ENCODE data around the gene NRIP1. TPM values are rescaled to one million over a fixed set of nuclear protein-coding genes. Genes with fewer than 3 reads are reported as not detected.

NRIP1 gene
- total RNA-seq, 4 donors from 2014 or later, result 35.7 to 63.7 (median 41.0) TPM

DNA sequence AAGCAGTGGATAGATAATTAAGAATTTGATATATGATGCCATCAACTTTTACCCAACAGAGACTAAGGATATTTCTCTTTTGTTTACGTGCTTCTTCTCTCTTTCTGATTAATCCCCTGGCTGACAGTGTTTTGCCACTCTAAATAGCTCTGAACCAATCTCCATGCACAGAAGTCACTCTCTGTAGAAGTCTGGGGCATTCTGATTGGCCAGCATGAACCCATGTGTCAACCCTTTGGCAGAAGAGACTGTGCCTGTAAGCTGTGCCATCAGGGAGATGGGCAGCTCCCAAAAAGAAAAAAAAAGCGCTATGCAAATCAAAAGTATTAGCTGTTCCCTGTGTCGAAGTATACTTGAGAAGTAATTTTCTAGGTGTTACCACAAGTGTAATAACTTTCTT is 34.1 kb upstream of the NRIP1 start:
- no peak overlapping the region for H3K27ac ChIP-seq
- intact Hi-C loops (cut with DNase I; ENCODE audit: low total_unique reads) (no loop called here), in situ Hi-C loops (cut with MboI; ENCODE audit: low sequenced_read_pairs in 4 of 4) (no loop called here)
- DNase-seq (no peak), ATAC-seq (no peak)
- no peaks in the 10 kb centered on the region for H3K27me3 ChIP-seq
- H3K9me3 ChIP-seq, result no peaks in the 10 kb centered on the region
- no peaks in the 10 kb centered on the region for H3K4me1 ChIP-seq
- H3K36me3 ChIP-seq, result no peaks in the 10 kb centered on the region
- no peak overlapping the region for H3K4me3 ChIP-seq
- TF ChIP-seq POLR2A (IDR thresholded peaks at IDR 0.05), result no peak
- TF ChIP-seq, protein P1, sequence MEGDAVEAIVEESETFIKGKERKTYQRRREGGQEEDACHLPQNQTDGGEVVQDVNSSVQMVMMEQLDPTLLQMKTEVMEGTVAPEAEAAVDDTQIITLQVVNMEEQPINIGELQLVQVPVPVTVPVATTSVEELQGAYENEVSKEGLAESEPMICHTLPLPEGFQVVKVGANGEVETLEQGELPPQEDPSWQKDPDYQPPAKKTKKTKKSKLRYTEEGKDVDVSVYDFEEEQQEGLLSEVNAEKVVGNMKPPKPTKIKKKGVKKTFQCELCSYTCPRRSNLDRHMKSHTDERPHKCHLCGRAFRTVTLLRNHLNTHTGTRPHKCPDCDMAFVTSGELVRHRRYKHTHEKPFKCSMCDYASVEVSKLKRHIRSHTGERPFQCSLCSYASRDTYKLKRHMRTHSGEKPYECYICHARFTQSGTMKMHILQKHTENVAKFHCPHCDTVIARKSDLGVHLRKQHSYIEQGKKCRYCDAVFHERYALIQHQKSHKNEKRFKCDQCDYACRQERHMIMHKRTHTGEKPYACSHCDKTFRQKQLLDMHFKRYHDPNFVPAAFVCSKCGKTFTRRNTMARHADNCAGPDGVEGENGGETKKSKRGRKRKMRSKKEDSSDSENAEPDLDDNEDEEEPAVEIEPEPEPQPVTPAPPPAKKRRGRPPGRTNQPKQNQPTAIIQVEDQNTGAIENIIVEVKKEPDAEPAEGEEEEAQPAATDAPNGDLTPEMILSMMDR (IDR thresholded peaks at IDR 0.05 in 4 of 5, conservative IDR thresholded peaks at IDR 0.05 in 1 of 5), result no peak

DNA sequence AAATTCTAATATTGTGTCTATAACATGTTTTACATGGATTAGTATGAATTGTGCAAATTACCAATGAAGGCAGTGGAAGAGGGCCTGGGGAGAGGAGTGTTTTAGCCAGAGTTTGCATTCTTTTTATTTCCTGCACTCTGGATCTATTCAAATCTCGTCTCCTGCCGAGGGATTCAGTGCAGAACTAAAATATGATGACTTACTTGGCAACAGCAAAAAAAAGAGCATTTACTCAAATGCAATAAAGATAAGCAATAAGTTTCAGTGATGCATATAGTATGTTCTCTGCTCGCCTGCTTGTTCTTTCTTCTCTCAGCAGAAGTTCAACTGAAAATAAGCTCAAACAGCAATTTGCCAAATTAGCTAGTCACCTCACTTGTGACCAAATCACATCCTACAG is 33.4 kb upstream of the NRIP1 start:
- Histone ChIP-seq H3K27me3 (no peaks in the 10 kb centered on the region), H3K9me3 (no peaks in the 10 kb centered on the region), H3K27ac (no peak overlapping the region), H3K4me1 (no peaks in the 10 kb centered on the region), H3K36me3 (no peaks in the 10 kb centered on the region), H3K4me3 (no peak overlapping the region)
- in situ Hi-C loops (cut with MboI; ENCODE audit: low sequenced_read_pairs in 4 of 4) (no loop called here), intact Hi-C loops (cut with DNase I; ENCODE audit: low total_unique reads) (no loop called here)
- ATAC-seq (no peak), DNase-seq (no peak)
- TF ChIP-seq POLR2A (IDR thresholded peaks at IDR 0.05), result no peak
- TF ChIP-seq, protein P1 (IDR thresholded peaks at IDR 0.05 in 4 of 5, conservative IDR thresholded peaks at IDR 0.05 in 1 of 5), result no peak

DNA sequence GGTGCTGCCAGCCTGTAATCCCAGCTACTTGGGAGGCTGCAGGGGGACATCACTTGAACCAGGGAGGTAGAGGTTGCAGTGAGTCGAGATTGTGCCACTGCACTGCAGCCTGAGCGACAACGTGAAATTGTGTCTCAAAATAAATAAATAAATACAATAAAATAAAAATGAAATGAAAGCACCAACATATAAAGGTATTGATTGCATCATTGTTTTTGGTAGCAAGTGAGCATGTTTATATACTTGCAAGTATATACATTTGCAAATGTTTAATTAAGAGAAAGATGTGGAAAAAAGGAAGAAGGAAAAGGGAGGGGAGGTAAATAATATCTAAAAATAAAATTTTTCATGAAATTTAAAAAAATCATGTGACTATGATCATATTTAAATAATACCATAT is 32.8 kb upstream of the NRIP1 start:
- ATAC-seq (no peak), DNase-seq (no peak)
- H3K4me3 ChIP-seq, result no peak overlapping the region
- H3K27ac ChIP-seq, result no peak overlapping the region
- no peak for TF ChIP-seq POLR2A (IDR thresholded peaks at IDR 0.05)
- TF ChIP-seq, protein P1 (IDR thresholded peaks at IDR 0.05 in 4 of 5, conservative IDR thresholded peaks at IDR 0.05 in 1 of 5), result no peak
- intact Hi-C loops (cut with DNase I; ENCODE audit: low total_unique reads) (no loop called here), in situ Hi-C loops (cut with MboI; ENCODE audit: low sequenced_read_pairs in 4 of 4) (no loop called here)
- H3K4me1 ChIP-seq, result no peaks in the 10 kb centered on the region
- no peaks in the 10 kb centered on the region for H3K36me3 ChIP-seq
- H3K27me3 ChIP-seq, result no peaks in the 10 kb centered on the region
- no peaks in the 10 kb centered on the region for H3K9me3 ChIP-seq

DNA sequence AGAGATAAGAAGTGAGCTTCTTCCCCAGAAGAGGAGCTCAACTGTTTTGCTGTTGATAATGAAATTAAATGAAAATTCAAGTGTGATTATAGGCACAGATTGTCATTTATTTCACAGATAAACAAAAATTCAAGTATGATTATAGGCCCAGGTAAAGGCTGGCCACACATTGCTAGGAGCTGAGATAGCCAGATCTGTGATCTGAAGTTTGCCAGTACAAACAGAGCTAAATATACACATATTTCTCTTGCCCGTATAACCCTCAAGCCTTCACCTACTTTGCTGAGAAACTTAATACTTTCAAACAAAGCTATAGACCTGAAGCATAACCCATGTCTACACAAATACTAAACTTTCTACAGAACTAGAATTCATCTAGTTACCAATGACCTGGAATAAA is 31.3 kb upstream of the NRIP1 start:
- DNase-seq (no peak), ATAC-seq (no peak)
- intact Hi-C loops (cut with DNase I; ENCODE audit: low total_unique reads), result no loop called here
- H3K4me3 ChIP-seq, result no peak overlapping the region
- no peaks in the 10 kb centered on the region for H3K36me3 ChIP-seq
- in situ Hi-C loops (cut with MboI; ENCODE audit: low sequenced_read_pairs in 4 of 4), result no loop called here
- TF ChIP-seq, protein P1 (IDR thresholded peaks at IDR 0.05 in 4 of 5, conservative IDR thresholded peaks at IDR 0.05 in 1 of 5), result no peak
- TF ChIP-seq POLR2A (IDR thresholded peaks at IDR 0.05), result no peak
- H3K27me3 ChIP-seq, result no peaks in the 10 kb centered on the region
- no peaks in the 10 kb centered on the region for H3K9me3 ChIP-seq
- H3K4me1 ChIP-seq, result no peaks in the 10 kb centered on the region
- no peak overlapping the region for H3K27ac ChIP-seq

DNA sequence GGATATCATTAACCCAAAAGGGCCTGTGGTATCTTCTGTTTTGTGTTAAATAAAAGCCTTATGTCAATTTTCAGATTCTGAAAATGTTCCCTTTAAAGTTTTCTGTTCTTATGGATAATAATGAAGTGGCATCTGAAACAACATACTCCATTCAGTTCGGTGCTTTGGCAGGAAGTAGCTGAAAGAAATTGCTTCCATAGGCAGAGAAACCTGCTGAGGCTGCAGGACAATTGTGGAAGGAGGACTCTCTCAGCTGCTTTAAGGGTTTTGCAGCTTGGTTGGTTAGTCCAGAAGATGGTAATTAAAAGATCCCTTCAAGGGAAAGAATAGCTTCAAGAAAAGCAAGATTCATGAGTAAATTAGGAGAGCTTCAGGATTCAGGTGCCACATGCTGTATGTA is 30.5 kb upstream of the NRIP1 start:
- TF ChIP-seq, protein P1 (IDR thresholded peaks at IDR 0.05 in 4 of 5, conservative IDR thresholded peaks at IDR 0.05 in 1 of 5), result no peak
- no peak for TF ChIP-seq POLR2A (IDR thresholded peaks at IDR 0.05)
- DNase-seq (no peak), ATAC-seq (no peak)
- in situ Hi-C loops (cut with MboI; ENCODE audit: low sequenced_read_pairs in 4 of 4), result no loop called here
- H3K4me3 ChIP-seq, result no peak overlapping the region
- intact Hi-C loops (cut with DNase I; ENCODE audit: low total_unique reads), result no loop called here
- no peak overlapping the region for H3K27ac ChIP-seq
- no peaks in the 10 kb centered on the region for H3K27me3 ChIP-seq
- no peaks in the 10 kb centered on the region for H3K4me1 ChIP-seq
- no peaks in the 10 kb centered on the region for H3K36me3 ChIP-seq
- no peaks in the 10 kb centered on the region for H3K9me3 ChIP-seq

All from gastrocnemius medialis (tissue), 4 donors.